Neural cell (in vitro differentiated cells): ENCODE measurements around the gene GMDS. TPM values are rescaled to one million over a fixed set of nuclear protein-coding genes. Genes with fewer than 3 reads are reported as not detected.

Experiments used
- H2AFZ ChIP-seq: fragments of 200-600, 300-800 bp; sonication (generic), shearing (Covaris generic); 2 replicates; pipeline ENCODE4 v1.6.0; 2014; ENCODE audit warnings: low read depth, mild to moderate bottlenecking, antibody characterized with exemption, low read length, moderate library complexity
- H3F3A ChIP-seq: fragments of 200-600 bp; shearing (Covaris generic); 2 replicates; pipeline ENCODE4 v1.6.1; 2016; ENCODE audit warnings: mild to moderate bottlenecking, moderate library complexity, mixed read lengths, antibody characterized with exemption, low read length; ENCODE audit not compliant: insufficient read depth, poor library complexity, severe bottlenecking
- H3K27ac ChIP-seq: fragments of 200-600, 300-800 bp; sonication (generic), shearing (Covaris generic); 2 replicates; pipeline ENCODE4 v1.5.1; 2014; ENCODE audit warnings: mild to moderate bottlenecking, low read length, moderate library complexity
- H3K27me3 ChIP-seq: fragments of 300-800, 200-600 bp; sonication (generic), shearing (Covaris generic); 2 replicates; pipeline ENCODE4 v1.6.0; 2014; ENCODE audit warnings: mild to moderate bottlenecking, low read depth, low read length, moderate library complexity; ENCODE audit not compliant: insufficient read depth
- H3K36me3 ChIP-seq: fragments of 300-800, 200-600 bp; sonication (generic), shearing (Covaris generic); 2 replicates; pipeline ENCODE4 v1.5.1; 2014; ENCODE audit warnings: mild to moderate bottlenecking, antibody characterized with exemption, low read length, moderate library complexity; ENCODE audit not compliant: insufficient read depth
- H3K4me2 ChIP-seq: fragments of 300-800, 200-600 bp; sonication (generic), shearing (Covaris generic); 2 replicates; pipeline ENCODE4 v1.6.0; 2014; ENCODE audit warnings: mild to moderate bottlenecking, low read length
- H3K4me3 ChIP-seq: fragments of 300-800, 200-600 bp; sonication (generic), shearing (Covaris generic); 2 replicates; pipeline ENCODE4 v1.5.1; 2014; ENCODE audit warnings: mild to moderate bottlenecking, low read length, moderate library complexity
- H3K79me2 ChIP-seq: fragments of 200-600 bp; shearing (Covaris generic); replicated peaks from 2 replicates; pipeline ENCODE4 v1.6.0; 2014; ENCODE audit warnings: mild to moderate bottlenecking, low read length, moderate library complexity; ENCODE audit not compliant: insufficient read depth
- H3K9ac ChIP-seq: fragments of 300-800, 200-600 bp; sonication (generic), shearing (Covaris generic); 2 replicates; pipeline ENCODE4 v1.6.1; 2016; ENCODE audit warnings: mild to moderate bottlenecking, low read length, mixed read lengths
- H3K9me2 ChIP-seq: fragments of 200-600 bp; shearing (Covaris generic); 2 replicates; pipeline ENCODE4 v1.6.1; 2016; ENCODE audit warnings: mild to moderate bottlenecking, low read length, mixed read lengths; ENCODE audit not compliant: insufficient read depth
- H3K9me3 ChIP-seq: fragments of 200-600, 300-800 bp; sonication (generic), shearing (Covaris generic); 2 replicates; pipeline ENCODE4 v1.6.1; 2016; ENCODE audit warnings: mild to moderate bottlenecking, mixed run types, low read length, moderate library complexity, mixed read lengths
- H4K20me1 ChIP-seq: fragments of 200-600 bp; shearing (Covaris generic); 2 replicates; pipeline ENCODE4 v1.6.1; 2016; ENCODE audit warnings: mild to moderate bottlenecking, mixed run types; ENCODE audit not compliant: insufficient read depth
- EP300 ChIP-seq: fragments of 450-650 bp; conservative IDR thresholded peaks from 2 replicates; pipeline ENCODE4 v1.6.1; 2014; ENCODE audit warnings: antibody characterized with exemption, mild to moderate bottlenecking, moderate library complexity; ENCODE audit not compliant: poor library complexity, severe bottlenecking
- EZH2 ChIP-seq: fragments of 200-600, 300-800 bp; shearing (Covaris generic), sonication (generic); IDR thresholded peaks from 2 replicates; pipeline ENCODE4 v1.6.1; 2014; ENCODE audit warnings: antibody characterized with exemption, low read length, borderline replicate concordance, mild to moderate bottlenecking; ENCODE audit not compliant: insufficient read depth, poor library complexity, severe bottlenecking
- MXI1 ChIP-seq: fragments of 450-650 bp; conservative IDR thresholded peaks from 2 replicates; pipeline ENCODE4 v1.6.1; 2014; ENCODE audit warnings: antibody characterized with exemption, mild to moderate bottlenecking; ENCODE audit not compliant: poor library complexity, severe bottlenecking
- POLR2AphosphoS5 ChIP-seq: IDR thresholded peaks from 2 replicates; pipeline ENCODE4 v1.6.1; 2012
- RAD21 ChIP-seq: fragments of 450-650 bp; conservative IDR thresholded peaks from 2 replicates; pipeline ENCODE4 v1.6.1; 2014; ENCODE audit warnings: antibody characterized with exemption, mild to moderate bottlenecking, moderate library complexity
- SMC3 ChIP-seq: fragments of 450-650 bp; conservative IDR thresholded peaks from 2 replicates; pipeline ENCODE4 v1.6.1; 2014; ENCODE audit warnings: antibody characterized with exemption, mild to moderate bottlenecking, moderate library complexity; ENCODE audit not compliant: poor library complexity
- TAF1 ChIP-seq: IDR thresholded peaks from 2 replicates; pipeline ENCODE4 v1.6.1; 2012; ENCODE audit warnings: low read depth
- polyA plus RNA-seq: library from polyadenylated mRNA; depleted of rRNA; stranded (reverse); fragments of >200 nt; gene quantifications from 2 replicates; pipeline ENCODE4 v1.2.3, GENCODE V29; 2014
- TF ChIP-seq, protein P1 (sequence below): IDR thresholded peaks from 2 replicates; pipeline ENCODE4 v1.6.1; 2012; ENCODE audit warnings: borderline replicate concordance
- TF ChIP-seq, protein P2 (sequence below): fragments of 450-650 bp; IDR thresholded peaks from 2 replicates; pipeline ENCODE4 v1.5.1; 2014; ENCODE audit warnings: antibody characterized with exemption, mild to moderate bottlenecking, moderate library complexity; ENCODE audit not compliant: poor library complexity, severe bottlenecking

The GMDS gene
- polyA plus RNA-seq, 1 donor from 2014 or later, result 11.4 TPM

GRCh38 chr6:1993042-1993441 is 252.4 kb downstream of the GMDS start:
- H3K9me3 ChIP-seq, result no peaks in the 10 kb centered on the region
- H3K9me2 ChIP-seq, result no peaks in the 10 kb centered on the region
- no peaks in the 10 kb centered on the region for H4K20me1 ChIP-seq
- H3K4me2 ChIP-seq, result no peak overlapping the region
- no peak overlapping the region for H3K9ac ChIP-seq
- H3K79me2 ChIP-seq, result no peaks in the 10 kb centered on the region
- no peak overlapping the region for H3K27ac ChIP-seq
- H3K27me3 ChIP-seq, result no peaks in the 10 kb centered on the region
- H3K4me3 ChIP-seq, result no peak overlapping the region
- no peaks in the 10 kb centered on the region for H3F3A ChIP-seq
- no peaks in the 10 kb centered on the region for H3K36me3 ChIP-seq
- no peak overlapping the region for H2AFZ ChIP-seq
- TF ChIP-seq EZH2, result no peak
- TF ChIP-seq POLR2AphosphoS5, result no peak
- no peak for TF ChIP-seq EP300
- TF ChIP-seq, protein P1, sequence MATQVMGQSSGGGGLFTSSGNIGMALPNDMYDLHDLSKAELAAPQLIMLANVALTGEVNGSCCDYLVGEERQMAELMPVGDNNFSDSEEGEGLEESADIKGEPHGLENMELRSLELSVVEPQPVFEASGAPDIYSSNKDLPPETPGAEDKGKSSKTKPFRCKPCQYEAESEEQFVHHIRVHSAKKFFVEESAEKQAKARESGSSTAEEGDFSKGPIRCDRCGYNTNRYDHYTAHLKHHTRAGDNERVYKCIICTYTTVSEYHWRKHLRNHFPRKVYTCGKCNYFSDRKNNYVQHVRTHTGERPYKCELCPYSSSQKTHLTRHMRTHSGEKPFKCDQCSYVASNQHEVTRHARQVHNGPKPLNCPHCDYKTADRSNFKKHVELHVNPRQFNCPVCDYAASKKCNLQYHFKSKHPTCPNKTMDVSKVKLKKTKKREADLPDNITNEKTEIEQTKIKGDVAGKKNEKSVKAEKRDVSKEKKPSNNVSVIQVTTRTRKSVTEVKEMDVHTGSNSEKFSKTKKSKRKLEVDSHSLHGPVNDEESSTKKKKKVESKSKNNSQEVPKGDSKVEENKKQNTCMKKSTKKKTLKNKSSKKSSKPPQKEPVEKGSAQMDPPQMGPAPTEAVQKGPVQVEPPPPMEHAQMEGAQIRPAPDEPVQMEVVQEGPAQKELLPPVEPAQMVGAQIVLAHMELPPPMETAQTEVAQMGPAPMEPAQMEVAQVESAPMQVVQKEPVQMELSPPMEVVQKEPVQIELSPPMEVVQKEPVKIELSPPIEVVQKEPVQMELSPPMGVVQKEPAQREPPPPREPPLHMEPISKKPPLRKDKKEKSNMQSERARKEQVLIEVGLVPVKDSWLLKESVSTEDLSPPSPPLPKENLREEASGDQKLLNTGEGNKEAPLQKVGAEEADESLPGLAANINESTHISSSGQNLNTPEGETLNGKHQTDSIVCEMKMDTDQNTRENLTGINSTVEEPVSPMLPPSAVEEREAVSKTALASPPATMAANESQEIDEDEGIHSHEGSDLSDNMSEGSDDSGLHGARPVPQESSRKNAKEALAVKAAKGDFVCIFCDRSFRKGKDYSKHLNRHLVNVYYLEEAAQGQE, result no peak
- TF ChIP-seq MXI1, result no peak
- no peak for TF ChIP-seq RAD21
- TF ChIP-seq, protein P2, sequence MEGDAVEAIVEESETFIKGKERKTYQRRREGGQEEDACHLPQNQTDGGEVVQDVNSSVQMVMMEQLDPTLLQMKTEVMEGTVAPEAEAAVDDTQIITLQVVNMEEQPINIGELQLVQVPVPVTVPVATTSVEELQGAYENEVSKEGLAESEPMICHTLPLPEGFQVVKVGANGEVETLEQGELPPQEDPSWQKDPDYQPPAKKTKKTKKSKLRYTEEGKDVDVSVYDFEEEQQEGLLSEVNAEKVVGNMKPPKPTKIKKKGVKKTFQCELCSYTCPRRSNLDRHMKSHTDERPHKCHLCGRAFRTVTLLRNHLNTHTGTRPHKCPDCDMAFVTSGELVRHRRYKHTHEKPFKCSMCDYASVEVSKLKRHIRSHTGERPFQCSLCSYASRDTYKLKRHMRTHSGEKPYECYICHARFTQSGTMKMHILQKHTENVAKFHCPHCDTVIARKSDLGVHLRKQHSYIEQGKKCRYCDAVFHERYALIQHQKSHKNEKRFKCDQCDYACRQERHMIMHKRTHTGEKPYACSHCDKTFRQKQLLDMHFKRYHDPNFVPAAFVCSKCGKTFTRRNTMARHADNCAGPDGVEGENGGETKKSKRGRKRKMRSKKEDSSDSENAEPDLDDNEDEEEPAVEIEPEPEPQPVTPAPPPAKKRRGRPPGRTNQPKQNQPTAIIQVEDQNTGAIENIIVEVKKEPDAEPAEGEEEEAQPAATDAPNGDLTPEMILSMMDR, result no peak
- no peak for TF ChIP-seq SMC3

- TF ChIP-seq EP300, result no peak
- TF ChIP-seq, protein P2, result no peak
- no peak for TF ChIP-seq POLR2AphosphoS5
- TF ChIP-seq MXI1, result no peak
- TF ChIP-seq, protein P1, result no peak
- no peak for TF ChIP-seq TAF1
- no peak for TF ChIP-seq SMC3
- TF ChIP-seq RAD21, result no peak
- no peak for TF ChIP-seq EZH2
- Histone ChIP-seq H3K9me2 (no peaks in the 10 kb centered on the region), H4K20me1 (no peaks in the 10 kb centered on the region), H2AFZ (no peak overlapping the region), H3K36me3 (no peaks in the 10 kb centered on the region), H3K79me2 (no peaks in the 10 kb centered on the region), H3K4me3 (no peak overlapping the region), H3K27me3 (no peaks in the 10 kb centered on the region), H3K27ac (no peak overlapping the region), H3K9me3 (no peaks in the 10 kb centered on the region), H3K4me2 (no peak overlapping the region), H3K9ac (no peak overlapping the region), H3F3A (no peaks in the 10 kb centered on the region)
Observed at GRCh38 chr6:1991332-1991878, 254.0 kb downstream of the GMDS start.
